ENCODE data around the gene ANKRD30B. TPM values are rescaled to one million over a fixed set of nuclear protein-coding genes. Genes with fewer than 3 reads are reported as not detected.
"Not testable (repeated sequence)": the region's sequence is repeated elsewhere in the genome, so short reads cannot be mapped to it uniquely, and the experiment has no call there.

ANKRD30B gene
- total RNA-seq, 1 experiment from 2014 or later: not detected

- H3K4me3 Mint-ChIP-seq (ENCODE audit: unreplicated experiment); H3K9me3 Mint-ChIP-seq (ENCODE audit: unreplicated experiment); CTCF ChIA-PET; BruUV-seq (replicated peaks); H3K27ac Mint-ChIP-seq (ENCODE audit: low read depth, unreplicated experiment); DNase-seq (ENCODE audit: unreplicated experiment); H3K4me1 Mint-ChIP-seq (ENCODE audit: insufficient read depth, unreplicated experiment); H3K36me3 Mint-ChIP-seq (ENCODE audit: insufficient read depth, unreplicated experiment); H3K27me3 Mint-ChIP-seq (ENCODE audit: insufficient read depth, unreplicated experiment); POLR2A ChIA-PET; intact Hi-C loops (cut with micrococcal nuclease): not testable (repeated sequence)
Measured at GRCh38 chr18:14811081-14811480, 63.1 kb downstream of the ANKRD30B start.

GRCh38 chr18:14826972-14827632 is 79.1 kb downstream of the ANKRD30B start:
- H3K9me3 Mint-ChIP-seq (ENCODE audit: unreplicated experiment); H3K36me3 Mint-ChIP-seq (ENCODE audit: insufficient read depth, unreplicated experiment); H3K4me1 Mint-ChIP-seq (ENCODE audit: insufficient read depth, unreplicated experiment); BruUV-seq (replicated peaks); intact Hi-C loops (cut with micrococcal nuclease); H3K27ac Mint-ChIP-seq (ENCODE audit: low read depth, unreplicated experiment); H3K27me3 Mint-ChIP-seq (ENCODE audit: insufficient read depth, unreplicated experiment); CTCF ChIA-PET; POLR2A ChIA-PET; H3K4me3 Mint-ChIP-seq (ENCODE audit: unreplicated experiment): not testable (repeated sequence)
- peak; percentile 45 for DNase-seq (ENCODE audit: unreplicated experiment)

GRCh38 chr18:14841607-14842006 is 93.6 kb downstream of the ANKRD30B start:
- H3K27ac Mint-ChIP-seq (ENCODE audit: low read depth, unreplicated experiment); POLR2A ChIA-PET; H3K9me3 Mint-ChIP-seq (ENCODE audit: unreplicated experiment); DNase-seq (ENCODE audit: unreplicated experiment); H3K4me1 Mint-ChIP-seq (ENCODE audit: insufficient read depth, unreplicated experiment); BruUV-seq (replicated peaks); CTCF ChIA-PET; H3K36me3 Mint-ChIP-seq (ENCODE audit: insufficient read depth, unreplicated experiment); H3K4me3 Mint-ChIP-seq (ENCODE audit: unreplicated experiment); H3K27me3 Mint-ChIP-seq (ENCODE audit: insufficient read depth, unreplicated experiment); intact Hi-C loops (cut with micrococcal nuclease): not testable (repeated sequence)

GRCh38 chr18:14851533-14851932 is 103.6 kb downstream of the ANKRD30B start:
- DNase-seq (ENCODE audit: unreplicated experiment); H3K4me3 Mint-ChIP-seq (ENCODE audit: unreplicated experiment); H3K27ac Mint-ChIP-seq (ENCODE audit: low read depth, unreplicated experiment); BruUV-seq (replicated peaks); H3K27me3 Mint-ChIP-seq (ENCODE audit: insufficient read depth, unreplicated experiment); intact Hi-C loops (cut with micrococcal nuclease); H3K9me3 Mint-ChIP-seq (ENCODE audit: unreplicated experiment); POLR2A ChIA-PET; H3K4me1 Mint-ChIP-seq (ENCODE audit: insufficient read depth, unreplicated experiment); CTCF ChIA-PET; H3K36me3 Mint-ChIP-seq (ENCODE audit: insufficient read depth, unreplicated experiment): not testable (repeated sequence)

GRCh38 chr18:14855634-14856033 is 107.7 kb downstream of the ANKRD30B start:
- H3K4me3 Mint-ChIP-seq (ENCODE audit: unreplicated experiment); intact Hi-C loops (cut with micrococcal nuclease); H3K36me3 Mint-ChIP-seq (ENCODE audit: insufficient read depth, unreplicated experiment); DNase-seq (ENCODE audit: unreplicated experiment); H3K27ac Mint-ChIP-seq (ENCODE audit: low read depth, unreplicated experiment); H3K9me3 Mint-ChIP-seq (ENCODE audit: unreplicated experiment); POLR2A ChIA-PET; BruUV-seq (replicated peaks); CTCF ChIA-PET; H3K4me1 Mint-ChIP-seq (ENCODE audit: insufficient read depth, unreplicated experiment); H3K27me3 Mint-ChIP-seq (ENCODE audit: insufficient read depth, unreplicated experiment): not testable (repeated sequence)

GRCh38 chr18:14856256-14856655 is 108.3 kb downstream of the ANKRD30B start:
- H3K4me1 Mint-ChIP-seq (ENCODE audit: insufficient read depth, unreplicated experiment); DNase-seq (ENCODE audit: unreplicated experiment); H3K27ac Mint-ChIP-seq (ENCODE audit: low read depth, unreplicated experiment); H3K9me3 Mint-ChIP-seq (ENCODE audit: unreplicated experiment); H3K36me3 Mint-ChIP-seq (ENCODE audit: insufficient read depth, unreplicated experiment); CTCF ChIA-PET; H3K27me3 Mint-ChIP-seq (ENCODE audit: insufficient read depth, unreplicated experiment); intact Hi-C loops (cut with micrococcal nuclease); BruUV-seq (replicated peaks); H3K4me3 Mint-ChIP-seq (ENCODE audit: unreplicated experiment); POLR2A ChIA-PET: not testable (repeated sequence)

GRCh38 chr18:14858514-14858913 is 110.5 kb downstream of the ANKRD30B start:
- intact Hi-C loops (cut with micrococcal nuclease); POLR2A ChIA-PET: not testable (repeated sequence)

GRCh38 chr18:14859995-14860394 is 112.0 kb downstream of the ANKRD30B start:
- POLR2A ChIA-PET; CTCF ChIA-PET; DNase-seq (ENCODE audit: unreplicated experiment); BruUV-seq (replicated peaks); H3K36me3 Mint-ChIP-seq (ENCODE audit: insufficient read depth, unreplicated experiment); intact Hi-C loops (cut with micrococcal nuclease); H3K27me3 Mint-ChIP-seq (ENCODE audit: insufficient read depth, unreplicated experiment); H3K4me3 Mint-ChIP-seq (ENCODE audit: unreplicated experiment); H3K27ac Mint-ChIP-seq (ENCODE audit: low read depth, unreplicated experiment); H3K9me3 Mint-ChIP-seq (ENCODE audit: unreplicated experiment): not testable (repeated sequence)
- peaks cover 17% of the 10 kb centered on the region for H3K4me1 Mint-ChIP-seq (ENCODE audit: insufficient read depth, unreplicated experiment)

More at GRCh38 chr18:14858514-14858913, 110.5 kb downstream of the ANKRD30B start:
- DNase-seq (ENCODE audit: unreplicated experiment); H3K9me3 Mint-ChIP-seq (ENCODE audit: unreplicated experiment); H3K4me3 Mint-ChIP-seq (ENCODE audit: unreplicated experiment); H3K27me3 Mint-ChIP-seq (ENCODE audit: insufficient read depth, unreplicated experiment); BruUV-seq (replicated peaks); H3K27ac Mint-ChIP-seq (ENCODE audit: low read depth, unreplicated experiment); CTCF ChIA-PET; H3K36me3 Mint-ChIP-seq (ENCODE audit: insufficient read depth, unreplicated experiment): not testable (repeated sequence)
- H3K4me1 Mint-ChIP-seq (ENCODE audit: insufficient read depth, unreplicated experiment): peaks cover 11% of the 10 kb centered on the region

- H3K27me3 Mint-ChIP-seq (ENCODE audit: insufficient read depth, unreplicated experiment); DNase-seq (ENCODE audit: unreplicated experiment); intact Hi-C loops (cut with micrococcal nuclease); H3K4me3 Mint-ChIP-seq (ENCODE audit: unreplicated experiment); BruUV-seq (replicated peaks); H3K36me3 Mint-ChIP-seq (ENCODE audit: insufficient read depth, unreplicated experiment); H3K9me3 Mint-ChIP-seq (ENCODE audit: unreplicated experiment); CTCF ChIA-PET; H3K27ac Mint-ChIP-seq (ENCODE audit: low read depth, unreplicated experiment); POLR2A ChIA-PET: not testable (repeated sequence)
- peaks cover 12% of the 10 kb centered on the region for H3K4me1 Mint-ChIP-seq (ENCODE audit: insufficient read depth, unreplicated experiment)
Measured at GRCh38 chr18:14866426-14866825, 118.5 kb downstream of the ANKRD30B start.

- BruUV-seq (replicated peaks); H3K4me3 Mint-ChIP-seq (ENCODE audit: unreplicated experiment); DNase-seq (ENCODE audit: unreplicated experiment); H3K4me1 Mint-ChIP-seq (ENCODE audit: insufficient read depth, unreplicated experiment); H3K9me3 Mint-ChIP-seq (ENCODE audit: unreplicated experiment); POLR2A ChIA-PET; intact Hi-C loops (cut with micrococcal nuclease); H3K36me3 Mint-ChIP-seq (ENCODE audit: insufficient read depth, unreplicated experiment); H3K27me3 Mint-ChIP-seq (ENCODE audit: insufficient read depth, unreplicated experiment); H3K27ac Mint-ChIP-seq (ENCODE audit: low read depth, unreplicated experiment); CTCF ChIA-PET: not testable (repeated sequence)
Measured at GRCh38 chr18:14867988-14868387, 120.0 kb downstream of the ANKRD30B start.
